IPS-18a (cell line): ENCODE measurements around the gene ATP5PO.

Experiments used
- H3K27ac ChIP-seq: one replicate; pipeline ENCODE4 v1.5.1; 2013; ENCODE audit warnings: low read length
- H3K27me3 ChIP-seq: one replicate; pipeline ENCODE4 v1.6.1; 2013; ENCODE audit warnings: mild to moderate bottlenecking, low read length; ENCODE audit not compliant: control insufficient read depth, insufficient read depth
- H3K36me3 ChIP-seq: one replicate; pipeline ENCODE4 v1.6.1; 2013; ENCODE audit warnings: low read depth, low read length; ENCODE audit not compliant: control insufficient read depth
- H3K4me1 ChIP-seq: one replicate; pipeline ENCODE4 v1.6.1; 2013; ENCODE audit warnings: low read depth, low read length; ENCODE audit not compliant: control insufficient read depth
- H3K4me3 ChIP-seq: one replicate; pipeline ENCODE4 v1.5.1; 2013; ENCODE audit warnings: low read length
- H3K9ac ChIP-seq: one replicate; pipeline ENCODE4 v1.6.1; 2013; ENCODE audit warnings: mild to moderate bottlenecking, low read length, moderate library complexity
- H3K9me3 ChIP-seq: one replicate; pipeline ENCODE4 v1.6.1; 2013; ENCODE audit warnings: low read depth, low read length; ENCODE audit not compliant: control insufficient read depth

ATP5PO gene

GRCh38 chr21:33948951-33949444 is 33.4 kb upstream of the ATP5PO start:
- Histone ChIP-seq H3K4me1 (peaks cover 24% of the 10 kb centered on the region), H3K4me3 (peak overlapping the region; percentile 45), H3K27ac (peak overlapping the region; percentile 71)

GRCh38 chr21:33948096-33948950 is 32.7 kb upstream of the ATP5PO start:
- peak overlapping the region; percentile 45 for H3K4me3 ChIP-seq
- H3K27me3 ChIP-seq, result no peaks in the 10 kb centered on the region
- H3K4me1 ChIP-seq, result peaks cover 24% of the 10 kb centered on the region
- peak overlapping the region; percentile 49 for H3K9ac ChIP-seq
- no peaks in the 10 kb centered on the region for H3K36me3 ChIP-seq
- peak overlapping the region; percentile 71 for H3K27ac ChIP-seq
- H3K9me3 ChIP-seq, result peaks cover 6% of the 10 kb centered on the region

More at GRCh38 chr21:33948951-33949444, 33.4 kb upstream of the ATP5PO start:
- Histone ChIP-seq H3K9ac (peak overlapping the region; percentile 49), H3K9me3 (peaks cover 6% of the 10 kb centered on the region), H3K27me3 (no peaks in the 10 kb centered on the region), H3K36me3 (no peaks in the 10 kb centered on the region)

GRCh38 chr21:33947451-33948095 is 32.0 kb upstream of the ATP5PO start:
- Histone ChIP-seq H3K9me3 (peaks cover 6% of the 10 kb centered on the region), H3K4me1 (peaks cover 25% of the 10 kb centered on the region), H3K27me3 (no peaks in the 10 kb centered on the region), H3K27ac (peak overlapping the region; percentile 71), H3K4me3 (peak overlapping the region; percentile 45), H3K9ac (peak overlapping the region; percentile 49), H3K36me3 (no peaks in the 10 kb centered on the region)

- Histone ChIP-seq H3K4me1 (peaks cover 33% of the 10 kb centered on the region), H3K27ac (no peak overlapping the region), H3K36me3 (no peaks in the 10 kb centered on the region), H3K4me3 (no peak overlapping the region), H3K9me3 (peaks cover 6% of the 10 kb centered on the region), H3K9ac (no peak overlapping the region), H3K27me3 (no peaks in the 10 kb centered on the region)
These were observed 30.2 kb upstream of the ATP5PO start for GRCh38 chr21:33945652-33946270.

GRCh38 chr21:33944185-33944763 is 28.7 kb upstream of the ATP5PO start:
- Histone ChIP-seq H3K9ac (no peak overlapping the region), H3K27ac (no peak overlapping the region), H3K4me3 (no peak overlapping the region), H3K9me3 (peaks cover 6% of the 10 kb centered on the region), H3K36me3 (no peaks in the 10 kb centered on the region), H3K27me3 (no peaks in the 10 kb centered on the region), H3K4me1 (peaks cover 33% of the 10 kb centered on the region)

GRCh38 chr21:33943293-33943692 is 27.7 kb upstream of the ATP5PO start:
- Histone ChIP-seq H3K27me3 (no peaks in the 10 kb centered on the region), H3K4me1 (peaks cover 25% of the 10 kb centered on the region), H3K9me3 (peaks cover 6% of the 10 kb centered on the region), H3K36me3 (no peaks in the 10 kb centered on the region), H3K4me3 (no peak overlapping the region), H3K27ac (no peak overlapping the region), H3K9ac (no peak overlapping the region)

- Histone ChIP-seq H3K27me3 (no peaks in the 10 kb centered on the region), H3K36me3 (no peaks in the 10 kb centered on the region), H3K9me3 (peaks cover 6% of the 10 kb centered on the region), H3K4me1 (peaks cover 21% of the 10 kb centered on the region), H3K27ac (no peak overlapping the region), H3K4me3 (no peak overlapping the region), H3K9ac (no peak overlapping the region)
These were observed 26.8 kb upstream of the ATP5PO start for GRCh38 chr21:33942426-33942825.

GRCh38 chr21:33940881-33941245 is 25.3 kb upstream of the ATP5PO start:
- no peaks in the 10 kb centered on the region for H3K36me3 ChIP-seq
- no peak overlapping the region for H3K27ac ChIP-seq
- H3K27me3 ChIP-seq, result no peaks in the 10 kb centered on the region
- H3K9me3 ChIP-seq, result peaks cover 6% of the 10 kb centered on the region
- H3K9ac ChIP-seq, result no peak overlapping the region
- H3K4me1 ChIP-seq, result peaks cover 8% of the 10 kb centered on the region
- H3K4me3 ChIP-seq, result no peak overlapping the region

- Histone ChIP-seq H3K4me3 (no peak overlapping the region), H3K9me3 (peaks cover 6% of the 10 kb centered on the region), H3K27me3 (no peaks in the 10 kb centered on the region), H3K27ac (no peak overlapping the region), H3K4me1 (peaks cover 8% of the 10 kb centered on the region), H3K9ac (no peak overlapping the region), H3K36me3 (no peaks in the 10 kb centered on the region)
These were observed 24.7 kb upstream of the ATP5PO start for GRCh38 chr21:33940164-33940880.

- H3K4me3 ChIP-seq, result no peak overlapping the region
- H3K9ac ChIP-seq, result no peak overlapping the region
- peaks cover under 1% of the 10 kb centered on the region for H3K9me3 ChIP-seq
- no peaks in the 10 kb centered on the region for H3K27me3 ChIP-seq
- no peaks in the 10 kb centered on the region for H3K36me3 ChIP-seq
- no peak overlapping the region for H3K27ac ChIP-seq
- H3K4me1 ChIP-seq, result peaks cover 8% of the 10 kb centered on the region
These were observed 23.6 kb upstream of the ATP5PO start for GRCh38 chr21:33939226-33939625.

- no peak overlapping the region for H3K4me3 ChIP-seq
- H3K4me1 ChIP-seq, result peaks cover 8% of the 10 kb centered on the region
- H3K27ac ChIP-seq, result no peak overlapping the region
- H3K9me3 ChIP-seq, result no peaks in the 10 kb centered on the region
- no peaks in the 10 kb centered on the region for H3K36me3 ChIP-seq
- no peaks in the 10 kb centered on the region for H3K27me3 ChIP-seq
- H3K9ac ChIP-seq, result no peak overlapping the region
These were observed 22.8 kb upstream of the ATP5PO start for GRCh38 chr21:33938381-33938780.
